ENCODE results near the gene INHBC. TPM values are rescaled to one million over a fixed set of nuclear protein-coding genes. Genes with fewer than 3 reads are reported as not detected.

Gene INHBC
- total RNA-seq, 2 donors from 2014 or later: not detected

DNA sequence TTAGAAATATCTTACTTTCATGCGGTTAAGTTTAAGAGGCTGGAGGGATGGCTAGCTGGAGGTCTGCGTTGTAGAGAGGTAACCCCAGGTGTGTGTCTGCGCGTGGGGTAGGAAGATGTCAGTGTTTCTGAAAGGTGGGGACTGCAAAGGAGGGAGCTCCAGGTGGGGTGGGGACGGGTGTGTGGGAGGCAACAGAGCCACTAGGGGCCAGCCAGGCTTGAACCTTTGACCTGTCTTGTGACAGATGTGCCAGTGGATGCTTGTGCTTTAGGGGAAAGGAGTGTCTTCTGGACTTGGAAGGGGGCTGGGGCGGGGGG is 25.8 kb downstream of the INHBC start:
- peak overlapping the region; percentile 81 to 90 for H3K4me3 Mint-ChIP-seq
- no peak for ATAC-seq (replicated peaks in 1 of 2)
- peaks cover 0 to 1% of the 10 kb centered on the region in 2 donors for H3K36me3 Mint-ChIP-seq (ENCODE audit: insufficient read depth in 2 of 2)
- DNase-seq: no peak
- H3K27ac Mint-ChIP-seq: peak overlapping the region; percentile 43
- H3K9me3 Mint-ChIP-seq: no peaks in the 10 kb centered on the region
- H3K4me1 Mint-ChIP-seq (ENCODE audit: low read depth): peaks cover 78% of the 10 kb centered on the region
- H3K27me3 Mint-ChIP-seq (ENCODE audit: low read depth): peaks cover 7% of the 10 kb centered on the region

- Mint-ChIP-seq H3K27ac (no peak overlapping the region), H3K27me3 (ENCODE audit: low read depth) (peaks cover 7% of the 10 kb centered on the region), H3K4me3 (peak overlapping the region; percentile 81 to 90), H3K36me3 (ENCODE audit: insufficient read depth in 2 of 2) (peaks cover 0 to 1% of the 10 kb centered on the region in 2 donors), H3K9me3 (no peaks in the 10 kb centered on the region), H3K4me1 (ENCODE audit: low read depth) (peaks cover 78% of the 10 kb centered on the region)
- DNase-seq (no peak), ATAC-seq (replicated peaks in 1 of 2) (no peak)
Measured at GRCh38 chr12:57460841-57461275, 26.3 kb downstream of the INHBC start.

- DNase-seq: peak in 1 of 2 donors; percentile 40
- H3K4me1 Mint-ChIP-seq (ENCODE audit: low read depth): peaks cover 75% of the 10 kb centered on the region
- H3K27me3 Mint-ChIP-seq (ENCODE audit: low read depth): peaks cover 7% of the 10 kb centered on the region
- H3K9me3 Mint-ChIP-seq: no peaks in the 10 kb centered on the region
- no peak overlapping the region for H3K27ac Mint-ChIP-seq
- H3K4me3 Mint-ChIP-seq: peak overlapping the region; percentile 81 to 90
- ATAC-seq (replicated peaks in 1 of 2): peak in 1 of 2 donors; percentile 18
- H3K36me3 Mint-ChIP-seq (ENCODE audit: insufficient read depth in 2 of 2): peaks cover 0 to 1% of the 10 kb centered on the region in 2 donors
Measured at GRCh38 chr12:57461276-57461916, 26.8 kb downstream of the INHBC start.

- Mint-ChIP-seq H3K9me3 (no peaks in the 10 kb centered on the region), H3K4me3 (peak overlapping the region; percentile 81 to 90), H3K27me3 (ENCODE audit: low read depth) (peaks cover 7% of the 10 kb centered on the region), H3K27ac (no peak overlapping the region), H3K36me3 (ENCODE audit: insufficient read depth in 2 of 2) (peaks cover 0 to 1% of the 10 kb centered on the region in 2 donors), H3K4me1 (ENCODE audit: low read depth) (peaks cover 74% of the 10 kb centered on the region)
- ATAC-seq (replicated peaks in 1 of 2): no peak
- DNase-seq: no peak
Measured at GRCh38 chr12:57461917-57462250, 27.3 kb downstream of the INHBC start.

DNA sequence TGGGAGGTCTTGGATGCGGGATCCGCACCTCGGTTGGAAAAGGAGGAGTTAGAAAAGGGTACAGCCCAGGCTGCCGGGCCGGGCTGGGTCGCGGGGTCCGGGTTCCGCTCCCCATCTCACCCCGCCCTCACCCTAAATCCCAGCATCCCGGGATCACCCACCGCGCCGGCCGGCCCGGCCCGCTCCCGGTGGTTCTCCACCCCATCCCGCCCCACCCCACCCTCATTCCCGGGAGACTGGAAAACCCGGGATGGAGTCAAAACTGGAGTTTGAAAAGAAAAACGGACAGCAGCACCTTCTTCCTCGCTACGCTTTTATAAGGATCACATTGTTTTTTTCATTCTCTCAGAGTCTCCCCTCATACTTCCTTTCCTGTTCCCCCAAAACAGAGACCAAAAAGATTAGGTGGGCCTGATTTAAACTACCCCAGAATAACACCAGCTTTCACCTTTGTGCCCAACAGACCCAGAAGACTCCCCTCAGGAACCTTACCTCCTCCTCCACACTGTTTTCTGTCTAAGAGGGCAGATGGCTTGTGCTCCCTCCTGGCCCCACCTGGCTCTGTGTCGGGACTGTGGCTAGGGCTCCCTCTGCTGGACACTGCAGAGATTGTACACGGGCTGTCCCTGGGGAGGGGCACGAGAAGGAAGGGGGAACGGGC is 27.8 kb downstream of the INHBC start:
- peaks cover 7% of the 10 kb centered on the region for H3K27me3 Mint-ChIP-seq (ENCODE audit: low read depth)
- ATAC-seq (replicated peaks in 1 of 2) (peak; percentile 77 to 79), DNase-seq (peak; percentile 92)
- peaks cover 73% of the 10 kb centered on the region for H3K4me1 Mint-ChIP-seq (ENCODE audit: low read depth)
- H3K4me3 Mint-ChIP-seq: peak overlapping the region; percentile 81 to 90
- peak overlapping the region; percentile 50 for H3K27ac Mint-ChIP-seq
- no peaks in the 10 kb centered on the region for H3K9me3 Mint-ChIP-seq
- H3K36me3 Mint-ChIP-seq (ENCODE audit: insufficient read depth in 2 of 2): peaks cover 0 to 1% of the 10 kb centered on the region in 2 donors

DNA sequence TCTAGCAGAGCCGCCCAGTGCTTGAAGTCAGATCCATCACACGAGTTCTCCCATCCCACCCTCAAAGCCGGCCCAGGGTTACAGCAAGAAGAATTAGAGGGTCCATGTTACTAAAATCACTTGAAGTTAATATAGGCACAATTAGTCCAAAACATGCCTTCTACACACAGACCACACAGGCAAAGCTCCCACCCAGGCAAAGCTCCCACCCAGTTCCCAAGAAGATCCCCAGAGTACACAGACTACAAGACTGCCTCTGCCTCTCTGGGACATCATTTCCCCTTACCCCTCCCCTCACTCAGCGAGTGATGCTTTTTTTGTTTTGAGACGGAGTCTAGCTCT is 28.3 kb downstream of the INHBC start:
- H3K27me3 Mint-ChIP-seq (ENCODE audit: low read depth): peaks cover 7% of the 10 kb centered on the region
- peaks cover 68% of the 10 kb centered on the region for H3K4me1 Mint-ChIP-seq (ENCODE audit: low read depth)
- peak overlapping the region; percentile 50 for H3K27ac Mint-ChIP-seq
- ATAC-seq (replicated peaks in 1 of 2) (peak in 1 of 2 donors; percentile 0), DNase-seq (no peak)
- H3K4me3 Mint-ChIP-seq: peak overlapping the region; percentile 81 to 90
- peaks cover 0 to 1% of the 10 kb centered on the region in 2 donors for H3K36me3 Mint-ChIP-seq (ENCODE audit: insufficient read depth in 2 of 2)
- H3K9me3 Mint-ChIP-seq: no peaks in the 10 kb centered on the region

DNA sequence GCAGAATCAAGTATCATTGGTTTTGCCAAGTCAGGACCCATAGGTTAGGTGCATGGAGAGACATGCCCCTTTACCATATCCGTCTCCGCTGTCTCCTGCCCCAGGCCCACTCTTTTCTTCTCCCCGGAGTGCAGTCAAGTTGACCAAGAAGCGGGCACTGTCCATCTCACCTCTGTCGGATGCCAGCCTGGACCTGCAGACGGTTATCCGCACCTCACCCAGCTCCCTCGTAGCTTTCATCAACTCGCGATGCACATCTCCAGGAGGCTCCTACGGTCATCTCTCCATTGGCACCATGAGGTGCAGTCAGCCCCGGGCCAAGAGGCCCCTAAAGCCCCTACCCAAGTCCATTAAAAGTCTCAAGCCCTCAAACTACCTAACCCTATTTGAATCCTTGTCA is 30.0 kb downstream of the INHBC start:
- DNase-seq (no peak), ATAC-seq (replicated peaks in 1 of 2) (no peak)
- peaks cover 52% of the 10 kb centered on the region for H3K4me1 Mint-ChIP-seq (ENCODE audit: low read depth)
- H3K27me3 Mint-ChIP-seq (ENCODE audit: low read depth): peaks cover 7% of the 10 kb centered on the region
- no peak overlapping the region for H3K4me3 Mint-ChIP-seq
- no peaks in the 10 kb centered on the region for H3K9me3 Mint-ChIP-seq
- H3K27ac Mint-ChIP-seq: no peak overlapping the region
- H3K36me3 Mint-ChIP-seq (ENCODE audit: insufficient read depth in 2 of 2): peaks cover 0 to 3% of the 10 kb centered on the region in 2 donors

DNA sequence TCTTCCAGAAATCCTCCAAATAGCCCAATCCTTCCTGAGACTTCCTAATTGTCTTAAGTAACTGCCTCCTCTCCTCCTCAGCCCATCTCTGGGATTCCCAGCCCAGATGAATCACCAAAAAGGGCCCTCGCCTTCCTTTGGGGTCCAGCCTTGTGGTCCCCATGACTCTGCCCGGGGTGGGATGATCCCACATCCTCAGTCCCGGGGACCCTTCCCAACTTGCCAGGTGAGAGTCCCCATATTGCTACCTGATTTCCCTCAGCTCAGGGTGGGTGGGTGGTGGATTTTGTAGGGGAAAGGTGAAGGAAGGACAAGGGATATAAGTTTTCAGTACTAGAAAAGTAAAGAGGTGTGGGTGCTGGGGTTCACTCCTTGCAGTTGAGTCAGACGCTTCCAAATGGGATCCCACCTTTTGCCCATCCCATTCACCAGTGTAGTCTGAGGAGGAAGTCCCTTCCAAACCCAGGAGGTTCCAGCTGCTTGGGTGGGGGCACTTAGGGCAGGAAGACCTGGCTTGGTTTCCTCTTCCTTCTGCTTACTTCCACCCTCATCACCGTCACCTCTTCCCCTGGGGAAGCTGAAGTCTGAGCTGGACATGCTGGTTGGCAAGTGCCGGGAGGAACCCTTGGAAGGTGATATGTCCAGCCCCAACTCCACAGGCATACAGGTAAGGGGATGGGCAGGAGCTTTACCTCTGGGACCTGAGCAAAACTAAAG is 30.6 kb downstream of the INHBC start:
- DNase-seq (no peak), ATAC-seq (replicated peaks in 1 of 2) (no peak)
- Mint-ChIP-seq H3K9me3 (no peaks in the 10 kb centered on the region), H3K27ac (no peak overlapping the region), H3K4me1 (ENCODE audit: low read depth) (peaks cover 46% of the 10 kb centered on the region), H3K27me3 (ENCODE audit: low read depth) (peaks cover 4% of the 10 kb centered on the region), H3K4me3 (no peak overlapping the region), H3K36me3 (ENCODE audit: insufficient read depth in 2 of 2) (peaks cover 0 to 3% of the 10 kb centered on the region in 2 donors)

DNA sequence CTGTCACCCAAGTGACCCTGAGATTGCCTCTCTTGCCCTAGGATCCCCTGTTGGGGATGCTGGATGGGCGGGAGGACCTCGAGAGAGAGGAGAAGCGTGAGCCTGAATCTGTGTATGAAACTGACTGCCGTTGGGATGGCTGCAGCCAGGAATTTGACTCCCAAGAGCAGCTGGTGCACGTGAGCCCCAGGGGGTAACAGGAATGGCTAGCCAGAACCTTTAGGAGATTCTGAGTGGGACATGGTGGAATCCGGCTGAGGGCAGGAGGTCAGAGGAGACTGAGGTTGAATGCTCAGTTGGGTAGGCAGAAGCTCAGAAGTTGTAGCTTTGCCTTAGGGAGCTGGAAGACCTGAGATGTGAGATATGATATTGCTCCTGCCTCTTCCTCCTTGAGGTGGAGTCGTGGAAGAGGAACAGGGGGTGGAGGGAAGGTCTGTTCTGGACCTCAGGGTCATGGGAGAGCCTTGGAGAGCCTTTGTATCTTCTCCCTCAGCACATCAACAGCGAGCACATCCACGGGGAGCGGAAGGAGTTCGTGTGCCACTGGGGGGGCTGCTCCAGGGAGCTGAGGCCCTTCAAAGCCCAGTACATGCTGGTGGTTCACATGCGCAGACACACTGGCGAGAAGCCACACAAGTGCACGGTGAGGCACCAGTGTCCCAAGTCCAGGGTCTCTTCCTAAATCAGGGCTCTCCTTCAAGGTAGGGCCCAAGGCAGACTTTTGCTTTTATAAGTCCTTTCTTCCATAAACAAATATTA is 31.3 kb downstream of the INHBC start:
- Mint-ChIP-seq H3K27ac (no peak overlapping the region), H3K9me3 (no peaks in the 10 kb centered on the region), H3K4me1 (ENCODE audit: low read depth) (peaks cover 38% of the 10 kb centered on the region), H3K27me3 (ENCODE audit: low read depth) (no peaks in the 10 kb centered on the region), H3K4me3 (no peak overlapping the region), H3K36me3 (ENCODE audit: insufficient read depth in 2 of 2) (peaks cover 0 to 3% of the 10 kb centered on the region in 2 donors)
- ATAC-seq (replicated peaks in 1 of 2) (no peak), DNase-seq (no peak)

DNA sequence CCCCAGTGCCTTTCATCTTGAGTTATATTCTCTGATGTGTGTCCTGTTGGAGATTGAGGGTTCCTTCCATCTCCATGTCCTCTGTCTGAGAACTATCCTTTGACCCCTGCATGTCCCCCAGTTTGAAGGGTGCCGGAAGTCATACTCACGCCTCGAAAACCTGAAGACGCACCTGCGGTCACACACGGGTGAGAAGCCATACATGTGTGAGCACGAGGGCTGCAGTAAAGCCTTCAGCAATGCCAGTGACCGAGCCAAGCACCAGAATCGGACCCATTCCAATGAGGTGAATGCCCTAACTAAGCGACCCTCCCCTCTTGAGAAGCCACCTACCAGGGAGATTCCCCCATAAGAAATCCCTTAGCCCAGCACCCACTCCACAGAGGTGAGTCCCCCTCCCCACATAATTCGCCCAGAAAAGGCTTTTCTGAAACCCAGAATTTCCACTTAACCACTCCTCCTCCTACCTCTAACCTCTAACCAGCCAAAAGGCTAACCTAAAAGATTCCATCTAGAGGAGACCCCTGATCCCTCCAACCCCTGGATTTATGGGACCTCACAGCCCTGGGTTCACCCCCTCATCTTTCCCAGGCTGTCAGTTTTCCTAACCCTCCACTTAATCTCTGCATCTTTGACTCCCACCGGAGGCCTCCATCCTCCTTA is 32.8 kb downstream of the INHBC start:
- no peak for ATAC-seq (replicated peaks in 1 of 2)

GRCh38 chr12:57467915-57468314 is 33.3 kb downstream of the INHBC start:
- no peak for ATAC-seq (replicated peaks in 1 of 2)
- Mint-ChIP-seq H3K4me3 (no peak overlapping the region), H3K9me3 (no peaks in the 10 kb centered on the region), H3K4me1 (ENCODE audit: low read depth) (peaks cover 26% of the 10 kb centered on the region), H3K36me3 (ENCODE audit: insufficient read depth in 2 of 2) (peaks cover 2 to 7% of the 10 kb centered on the region in 2 donors), H3K27me3 (ENCODE audit: low read depth) (no peaks in the 10 kb centered on the region), H3K27ac (no peak overlapping the region)
- no peak for DNase-seq

More for the DNA sequence above, 32.8 kb downstream of the INHBC start:
- Mint-ChIP-seq H3K4me3 (no peak overlapping the region), H3K4me1 (ENCODE audit: low read depth) (peaks cover 26% of the 10 kb centered on the region), H3K36me3 (ENCODE audit: insufficient read depth in 2 of 2) (peaks cover 3 to 4% of the 10 kb centered on the region in 2 donors), H3K27me3 (ENCODE audit: low read depth) (no peaks in the 10 kb centered on the region), H3K9me3 (no peaks in the 10 kb centered on the region), H3K27ac (no peak overlapping the region)
- DNase-seq: no peak

DNA sequence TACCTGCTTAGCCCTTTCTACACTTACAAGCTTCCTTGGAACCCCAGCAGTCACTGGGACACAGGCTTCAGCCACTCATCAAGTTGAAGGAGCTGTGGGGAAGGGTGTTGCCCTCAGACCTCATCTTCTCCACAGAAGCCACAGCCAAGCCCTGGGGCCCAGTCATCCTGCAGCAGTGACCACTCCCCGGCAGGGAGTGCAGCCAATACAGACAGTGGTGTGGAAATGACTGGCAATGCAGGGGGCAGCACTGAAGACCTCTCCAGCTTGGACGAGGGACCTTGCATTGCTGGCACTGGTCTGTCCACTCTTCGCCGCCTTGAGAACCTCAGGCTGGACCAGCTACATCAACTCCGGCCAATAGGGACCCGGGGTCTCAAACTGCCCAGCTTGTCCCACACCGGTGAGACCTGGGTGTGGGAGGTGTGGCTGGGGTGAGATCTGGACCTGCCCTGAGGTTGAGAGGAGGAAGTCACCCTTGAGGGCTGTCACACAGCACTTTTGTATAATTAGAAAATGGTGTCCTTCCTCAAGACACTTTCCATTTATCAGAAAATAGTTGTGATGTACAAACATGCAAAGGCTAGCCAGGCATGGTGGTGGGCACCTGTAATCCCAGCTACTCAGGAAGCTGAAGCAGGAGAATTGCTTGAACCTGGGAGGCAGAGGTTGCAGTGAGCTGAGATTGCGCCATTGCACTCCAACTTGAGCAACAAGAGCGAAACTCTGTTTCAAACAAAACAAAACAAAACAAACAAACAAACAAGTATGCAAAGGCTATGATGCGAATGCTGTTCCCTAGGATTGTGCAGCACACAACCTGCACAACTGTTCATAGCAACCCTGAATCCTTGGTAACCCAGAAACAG is 34.9 kb downstream of the INHBC start:
- ATAC-seq (replicated peaks in 1 of 2): no peak
- Mint-ChIP-seq H3K4me1 (ENCODE audit: low read depth) (peaks cover 28% of the 10 kb centered on the region), H3K27me3 (ENCODE audit: low read depth) (no peaks in the 10 kb centered on the region), H3K27ac (no peak overlapping the region), H3K4me3 (no peak overlapping the region), H3K9me3 (no peaks in the 10 kb centered on the region), H3K36me3 (ENCODE audit: insufficient read depth in 2 of 2) (peaks cover 7 to 15% of the 10 kb centered on the region in 2 donors)
- DNase-seq: no peak
